Ovary (tissue), 3 donors: Measurements from ENCODE around the gene PKD1L1.

Experiments
- EP300 ChIP-seq: sonication (generic); formaldehyde crosslinking; IDR thresholded peaks from one replicate; pipeline ENCODE4 v1.6.1; 2017; ENCODE audit warnings: antibody characterized with exemption
- POLR2A ChIP-seq: fragments of 450-650 bp; IDR thresholded peaks from one replicate; pipeline ENCODE4 v1.6.1; 2017; ENCODE audit warnings: antibody characterized with exemption, mild to moderate bottlenecking, moderate library complexity
- TF ChIP-seq, protein P1 (sequence below), 3 donors: fragments of 450-650 bp in 2 of 3; fragments of 200-600 bp in 1 of 3; IDR thresholded peaks; one replicate each; pipeline versions ENCODE4 v1.5.1 to v1.8.0; 2016 to 2022; ENCODE audit warnings: antibody characterized with exemption in 3 of 3, mild to moderate bottlenecking in 1 of 3
- donor health status: DM: no; HTN: no; CAD: no.

GRCh38 chr7:47775238-47775637, 173.0 kb downstream of the PKD1L1 start:
- TF ChIP-seq, protein P1, sequence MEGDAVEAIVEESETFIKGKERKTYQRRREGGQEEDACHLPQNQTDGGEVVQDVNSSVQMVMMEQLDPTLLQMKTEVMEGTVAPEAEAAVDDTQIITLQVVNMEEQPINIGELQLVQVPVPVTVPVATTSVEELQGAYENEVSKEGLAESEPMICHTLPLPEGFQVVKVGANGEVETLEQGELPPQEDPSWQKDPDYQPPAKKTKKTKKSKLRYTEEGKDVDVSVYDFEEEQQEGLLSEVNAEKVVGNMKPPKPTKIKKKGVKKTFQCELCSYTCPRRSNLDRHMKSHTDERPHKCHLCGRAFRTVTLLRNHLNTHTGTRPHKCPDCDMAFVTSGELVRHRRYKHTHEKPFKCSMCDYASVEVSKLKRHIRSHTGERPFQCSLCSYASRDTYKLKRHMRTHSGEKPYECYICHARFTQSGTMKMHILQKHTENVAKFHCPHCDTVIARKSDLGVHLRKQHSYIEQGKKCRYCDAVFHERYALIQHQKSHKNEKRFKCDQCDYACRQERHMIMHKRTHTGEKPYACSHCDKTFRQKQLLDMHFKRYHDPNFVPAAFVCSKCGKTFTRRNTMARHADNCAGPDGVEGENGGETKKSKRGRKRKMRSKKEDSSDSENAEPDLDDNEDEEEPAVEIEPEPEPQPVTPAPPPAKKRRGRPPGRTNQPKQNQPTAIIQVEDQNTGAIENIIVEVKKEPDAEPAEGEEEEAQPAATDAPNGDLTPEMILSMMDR (IDR thresholded peaks at IDR 0.05), result no peak
- TF ChIP-seq POLR2A (no peak), EP300 (no peak)
